NOMO-1 treated with dmso at 0.1 percent for 144 hours (cell line): ENCODE results near the gene EPHA6.
"Not testable (repeated sequence)": the region's sequence is repeated elsewhere in the genome, so short reads cannot be mapped to it uniquely, and the experiment has no call there.

Experiments used
- DNase-seq: peaks from one replicate; lab custom pipeline; 2025; ENCODE audit not compliant: unreplicated experiment; lab: John Stamatoyannopoulos, UW

Gene EPHA6

DNA sequence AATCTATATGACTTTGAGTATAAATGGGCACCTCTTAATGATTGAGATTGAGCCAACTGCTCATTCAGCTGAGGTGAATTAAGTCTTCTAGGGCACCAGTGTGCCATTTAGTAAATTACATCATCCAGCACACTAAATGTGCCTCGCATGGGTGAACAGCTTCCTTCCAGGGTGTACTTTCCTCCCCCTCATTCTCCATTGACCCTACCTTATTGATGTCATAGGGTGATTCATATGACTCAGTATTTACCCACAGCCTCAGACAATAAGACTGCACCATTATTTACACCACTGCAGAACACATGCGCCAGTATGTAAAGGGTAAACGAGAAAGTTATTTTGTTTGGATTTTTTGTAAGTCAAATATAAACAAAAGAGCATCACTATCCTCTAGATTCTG is 765.0 kb downstream of the EPHA6 start:
- DNase-seq = no peak

DNA sequence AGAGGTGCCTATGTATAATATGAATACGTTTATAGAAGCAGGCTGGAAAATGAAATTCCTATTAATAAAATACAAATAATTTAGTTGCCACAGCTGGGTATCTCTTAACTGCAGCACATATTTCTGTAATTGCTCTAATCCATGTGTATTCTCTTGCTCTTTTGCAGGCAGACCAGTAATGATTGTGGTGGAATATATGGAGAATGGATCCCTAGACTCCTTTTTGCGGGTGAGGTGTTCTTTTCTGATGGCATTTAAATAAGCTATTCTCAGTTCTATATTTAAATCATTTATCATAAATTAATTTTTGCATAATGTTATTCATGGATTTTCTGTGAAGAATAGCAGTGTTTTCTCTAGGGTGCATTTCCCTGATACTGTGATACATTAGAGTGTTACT is 796.2 kb downstream of the EPHA6 start:
- DNase-seq = no peak

DNA sequence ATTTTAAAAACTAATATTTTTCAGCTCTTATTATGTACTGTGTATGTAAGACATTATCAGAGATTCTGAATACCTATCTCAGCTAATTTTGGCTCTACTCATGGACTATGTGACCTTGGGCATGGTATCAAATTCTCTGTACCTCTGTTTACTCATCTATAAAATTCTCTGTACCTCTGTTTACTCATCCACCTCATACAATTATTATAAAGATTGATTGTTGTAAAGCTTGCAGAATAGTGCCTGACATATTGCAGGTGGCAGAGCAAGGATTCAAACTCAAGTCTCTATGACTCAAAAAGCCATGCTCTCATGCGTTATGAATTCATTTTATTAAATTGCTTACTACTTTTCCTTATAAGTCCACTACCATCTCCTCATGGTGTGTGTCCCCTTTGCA is 798.2 kb downstream of the EPHA6 start:
- DNase-seq = no peak

DNA sequence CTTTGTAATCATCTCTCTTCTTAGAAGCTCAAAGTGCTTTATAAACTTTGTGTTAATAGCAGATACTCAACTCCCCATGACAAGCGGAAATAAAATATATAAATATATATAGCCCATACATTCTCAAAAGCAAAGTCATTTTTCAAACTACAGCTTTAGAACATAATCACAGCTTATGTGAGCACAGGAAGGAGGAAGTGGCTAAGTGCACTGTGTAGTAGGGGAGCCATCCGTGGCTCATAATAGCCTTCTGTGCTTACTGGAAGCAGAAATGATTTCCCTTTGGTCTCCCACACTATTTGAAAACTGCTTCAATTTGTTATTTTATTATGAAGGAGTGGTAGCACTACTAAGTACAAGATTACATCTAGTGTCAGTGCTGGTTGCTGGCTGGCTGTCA is 798.7 kb downstream of the EPHA6 start:
- DNase-seq = no peak

DNA sequence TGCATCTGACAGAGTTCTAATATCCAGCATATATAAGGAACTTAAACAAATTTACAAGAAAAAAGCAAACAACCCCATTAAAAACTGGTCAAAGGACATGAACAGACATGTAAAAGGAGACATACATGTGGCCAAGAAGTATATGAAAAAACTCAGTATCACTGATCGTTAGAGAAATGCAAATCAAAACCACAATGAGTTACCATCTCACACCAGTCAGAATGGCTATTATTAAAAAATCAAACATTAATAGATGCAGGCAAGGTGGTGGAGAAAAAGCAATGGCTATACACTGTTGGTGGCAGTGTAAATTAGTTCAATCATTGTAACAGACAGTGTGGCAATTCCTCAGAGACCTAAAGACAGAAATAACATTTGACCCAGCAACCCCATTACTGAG is 806.1 kb downstream of the EPHA6 start:
- not testable (repeated sequence) for DNase-seq

DNA sequence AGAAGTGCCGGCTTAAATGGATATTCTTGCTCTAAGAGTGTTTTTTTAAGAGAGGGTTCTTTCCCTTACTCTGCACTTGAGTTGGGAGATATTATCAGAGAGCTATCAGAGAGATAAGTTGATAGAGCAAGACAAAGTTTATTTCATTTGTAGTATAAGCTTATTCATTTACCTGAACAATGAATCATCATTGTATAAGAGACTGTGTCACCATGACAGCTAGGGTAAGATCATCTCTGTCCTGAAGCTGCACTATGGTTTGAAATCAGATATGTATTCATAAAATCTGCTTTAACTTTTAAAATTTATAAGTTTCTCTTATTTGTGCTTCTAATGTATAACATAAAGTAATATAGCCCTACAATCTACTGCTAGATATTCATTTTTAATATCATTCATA is 822.1 kb downstream of the EPHA6 start:
- no peak for DNase-seq

DNA sequence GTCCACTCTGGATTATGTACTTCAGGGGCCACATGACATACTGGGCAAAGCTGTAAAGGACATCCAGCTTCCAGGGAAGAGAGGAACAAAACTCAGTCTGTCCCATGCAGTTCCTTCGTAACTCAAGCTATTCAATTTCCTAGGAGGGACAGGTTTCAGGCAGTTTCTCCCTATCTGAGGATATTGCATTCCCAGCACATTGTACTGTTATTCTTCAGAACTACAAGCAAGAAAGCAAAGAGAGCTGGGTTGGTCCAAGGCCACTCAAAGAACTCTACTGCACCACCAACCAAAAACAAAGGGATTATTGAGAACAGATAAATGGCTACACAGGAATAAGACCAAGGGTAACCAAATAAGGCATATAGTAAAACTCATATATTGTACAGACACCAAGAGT is 832.5 kb downstream of the EPHA6 start:
- no peak for DNase-seq

DNA sequence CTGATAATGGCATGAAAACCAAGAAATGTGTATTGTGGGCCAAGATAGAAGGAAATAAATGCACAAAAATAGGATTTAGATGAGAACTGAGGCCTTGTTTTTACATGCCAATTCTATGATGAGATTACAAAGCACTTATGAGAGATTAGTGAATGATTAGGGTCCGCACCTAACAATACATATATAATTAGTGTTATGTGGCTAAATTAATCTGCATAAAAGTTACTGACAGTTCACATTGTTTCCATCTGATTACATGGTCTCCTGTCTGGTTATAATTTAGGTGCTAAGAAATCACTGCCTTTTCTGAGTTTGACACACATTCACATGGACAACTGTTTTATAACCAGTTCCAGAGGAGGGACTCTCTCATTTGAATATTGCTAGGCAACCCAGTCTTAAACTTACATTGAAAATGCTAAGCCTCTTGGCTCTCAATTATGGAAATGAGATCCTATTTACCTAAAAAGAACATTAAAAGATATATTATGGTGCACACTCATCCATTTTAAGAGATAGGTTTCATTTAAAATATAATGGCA is 833.1 kb downstream of the EPHA6 start:
- no peak for DNase-seq

DNA sequence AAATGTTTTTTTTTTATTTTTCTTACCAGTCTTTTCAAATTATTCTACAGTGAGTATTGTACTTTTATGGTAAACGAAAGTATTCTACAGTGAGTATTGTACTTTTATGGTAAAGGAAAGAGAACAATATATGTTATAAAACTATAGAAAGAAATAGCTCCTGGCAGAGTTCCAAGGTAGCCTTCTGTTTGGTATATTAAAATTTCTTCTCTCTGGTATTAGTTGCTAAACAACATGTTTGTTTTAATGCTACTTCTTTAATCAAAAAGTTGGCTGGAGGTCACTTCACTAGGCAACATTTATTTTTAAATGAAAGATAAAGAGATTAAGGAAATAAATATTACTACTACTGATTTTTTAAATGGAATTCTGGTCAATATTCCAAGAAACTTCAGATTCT is 841.6 kb downstream of the EPHA6 start:
- no peak for DNase-seq

DNA sequence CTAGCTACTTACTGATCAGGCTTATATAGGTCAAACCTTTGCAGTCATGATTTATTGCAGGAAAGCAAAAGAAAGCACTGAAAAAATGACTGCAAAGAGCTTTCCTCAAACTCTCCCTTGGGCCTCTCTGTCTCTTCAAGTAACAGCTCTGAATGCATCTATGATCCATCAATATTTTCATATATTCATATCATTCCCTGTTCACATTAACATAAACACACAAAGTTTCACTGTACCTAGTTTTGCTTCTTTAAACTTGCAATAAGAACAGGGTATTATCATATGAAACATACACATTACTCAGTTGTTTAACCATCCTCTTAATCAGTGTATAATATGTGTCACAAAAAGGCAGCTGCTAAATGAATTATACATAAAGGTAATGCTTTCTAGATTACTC is 842.2 kb downstream of the EPHA6 start:
- DNase-seq = no peak

DNA sequence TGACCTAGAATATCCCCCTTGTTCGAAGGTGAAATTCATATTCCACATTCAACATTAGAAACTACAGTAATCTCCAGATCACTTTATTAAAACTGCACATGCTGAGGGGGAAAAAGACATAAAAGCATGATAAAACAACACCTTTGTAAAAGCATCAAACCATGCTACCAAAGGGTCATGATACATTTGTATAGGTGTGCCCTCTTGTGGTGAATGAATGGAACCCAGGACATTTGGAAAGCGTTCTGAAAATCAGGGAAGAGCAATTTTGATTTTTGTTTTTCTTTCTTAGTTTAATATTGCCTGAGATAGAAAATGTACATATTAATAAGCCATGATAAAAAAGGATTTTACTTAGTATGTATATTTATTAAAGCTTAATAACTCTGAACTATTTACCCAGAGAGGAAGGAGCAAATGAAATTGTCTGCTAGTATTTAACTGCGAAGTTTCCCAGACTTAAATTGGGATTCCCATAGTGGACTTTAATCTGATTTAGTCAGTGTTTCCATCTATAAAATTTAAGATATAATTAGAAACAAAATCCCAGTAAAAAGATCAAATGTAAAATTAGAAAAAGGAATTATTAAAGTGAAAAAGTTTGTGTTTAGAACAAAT is 844.4 kb downstream of the EPHA6 start:
- DNase-seq = no peak

DNA sequence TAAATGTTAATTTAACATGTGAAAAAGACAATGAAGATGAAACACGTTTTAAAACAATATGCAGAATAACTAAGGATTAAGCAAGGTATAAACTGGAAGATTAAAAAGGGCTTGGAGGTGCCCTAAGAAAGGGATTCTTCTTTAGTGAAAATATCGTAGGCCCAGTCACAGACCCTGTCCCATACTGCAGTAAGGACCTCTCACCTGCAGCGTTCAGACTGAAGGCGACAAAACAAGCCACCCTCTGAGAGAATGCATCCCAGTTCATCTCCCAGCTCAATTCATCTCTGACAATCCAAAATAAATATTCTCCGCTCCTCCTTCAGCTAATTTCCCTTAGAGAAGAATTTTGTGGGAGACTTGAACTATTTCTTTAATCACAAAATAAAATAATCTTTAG is 847.9 kb downstream of the EPHA6 start:
- no peak for DNase-seq

DNA sequence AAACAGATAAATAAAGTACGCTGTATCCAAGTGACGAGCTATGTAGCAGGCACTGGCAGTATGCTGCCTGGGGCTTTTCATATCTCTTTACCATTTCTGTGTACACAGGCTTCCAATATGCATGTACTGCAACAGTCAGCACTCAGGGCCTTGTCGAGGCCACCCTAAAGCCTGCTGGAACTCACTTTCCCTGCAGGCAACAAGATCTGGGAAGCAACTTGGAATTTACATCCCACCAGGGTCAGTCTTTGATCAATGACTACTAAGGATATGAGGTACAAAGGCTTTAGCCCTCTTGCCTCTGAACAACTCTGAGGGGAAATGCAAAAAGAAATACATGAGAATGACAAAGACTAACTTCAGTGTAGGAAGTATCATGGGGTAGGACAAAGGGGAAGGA is 848.4 kb downstream of the EPHA6 start:
- no peak for DNase-seq

DNA sequence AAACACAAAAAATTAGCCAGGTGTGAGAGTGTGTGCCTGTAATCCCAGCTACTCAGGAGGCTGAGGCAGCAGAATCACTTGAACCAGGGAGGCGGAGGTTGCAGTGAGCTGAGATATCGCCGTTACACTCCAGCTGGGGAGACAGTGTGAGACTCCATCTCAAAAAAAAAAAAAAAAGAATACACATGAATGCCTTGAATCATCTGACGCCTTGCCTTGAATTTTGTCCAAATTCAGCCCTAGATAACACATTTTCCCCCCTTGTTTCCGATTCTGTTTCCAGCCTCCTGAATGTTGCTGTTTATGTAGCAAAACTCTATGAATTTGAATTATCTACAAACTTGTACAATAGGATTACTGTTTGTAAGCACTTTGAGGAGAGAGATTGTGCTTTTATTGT is 851.5 kb downstream of the EPHA6 start:
- DNase-seq = no peak

DNA sequence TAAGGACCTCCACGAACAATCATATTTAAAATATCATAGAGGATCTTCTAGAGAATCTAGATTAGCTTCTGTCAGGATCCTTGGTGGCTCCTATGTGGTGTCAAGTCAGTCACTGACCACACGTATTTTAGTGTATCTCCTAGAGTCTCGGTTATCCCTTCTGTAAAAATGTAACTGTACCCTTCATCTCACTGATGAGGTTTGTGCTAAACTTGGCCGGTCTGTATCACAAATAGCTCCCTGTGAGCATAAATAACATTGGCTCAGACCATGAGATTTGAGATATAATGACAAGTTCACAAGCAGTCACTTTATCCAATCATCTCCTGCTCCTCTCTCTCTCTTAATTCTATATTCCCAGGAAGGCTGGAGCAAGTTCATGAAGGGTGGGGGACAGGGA is 856.6 kb downstream of the EPHA6 start:
- no peak for DNase-seq

DNA sequence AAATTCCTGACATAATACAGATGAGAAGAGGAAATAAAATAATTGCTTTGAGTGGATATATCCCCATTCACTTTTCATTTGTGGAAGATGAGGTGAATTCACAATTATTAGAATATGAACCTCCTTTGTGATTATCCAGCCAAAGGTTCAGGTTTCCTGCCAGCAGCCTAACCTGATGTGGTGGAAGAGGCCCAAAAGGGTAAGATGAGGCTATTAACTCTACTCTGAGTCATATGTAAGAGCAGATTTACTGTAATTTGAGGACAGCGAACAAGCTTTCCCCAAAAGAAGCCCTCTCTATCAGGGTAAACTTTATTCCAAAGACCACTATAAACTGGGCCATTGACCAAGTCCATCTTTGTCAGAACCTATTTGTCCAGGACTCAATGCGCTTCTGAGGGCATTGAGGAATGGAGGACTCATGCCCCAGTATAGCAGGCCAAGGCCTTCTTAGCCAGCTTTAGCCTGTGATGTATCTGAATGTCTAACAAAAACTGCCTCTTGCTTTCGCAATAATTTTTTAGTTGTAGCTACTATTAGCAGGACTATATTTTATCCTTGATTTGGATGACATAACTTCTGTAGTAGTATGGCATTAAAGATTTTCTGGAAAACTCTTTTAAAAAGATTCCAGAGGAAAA is 859.1 kb downstream of the EPHA6 start:
- DNase-seq = no peak

DNA sequence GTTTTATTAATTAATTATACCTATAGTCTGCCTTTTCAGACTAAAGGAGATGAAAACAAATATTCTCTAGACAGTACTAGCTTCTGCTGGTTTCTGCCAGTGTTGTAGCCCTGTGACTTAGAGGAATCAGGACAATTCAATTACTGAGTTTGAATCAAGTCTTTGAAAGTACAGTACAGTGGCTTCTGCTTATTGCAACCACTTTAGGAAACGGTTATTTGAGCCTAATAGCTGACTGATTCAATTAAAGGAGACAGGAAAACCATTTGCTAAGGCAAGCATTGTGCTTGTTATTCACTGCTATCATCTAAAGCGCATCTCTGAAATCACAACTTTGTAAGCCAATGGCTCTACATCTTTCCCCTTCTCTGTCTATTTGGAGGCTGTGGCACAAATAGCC is 860.1 kb downstream of the EPHA6 start:
- no peak for DNase-seq

DNA sequence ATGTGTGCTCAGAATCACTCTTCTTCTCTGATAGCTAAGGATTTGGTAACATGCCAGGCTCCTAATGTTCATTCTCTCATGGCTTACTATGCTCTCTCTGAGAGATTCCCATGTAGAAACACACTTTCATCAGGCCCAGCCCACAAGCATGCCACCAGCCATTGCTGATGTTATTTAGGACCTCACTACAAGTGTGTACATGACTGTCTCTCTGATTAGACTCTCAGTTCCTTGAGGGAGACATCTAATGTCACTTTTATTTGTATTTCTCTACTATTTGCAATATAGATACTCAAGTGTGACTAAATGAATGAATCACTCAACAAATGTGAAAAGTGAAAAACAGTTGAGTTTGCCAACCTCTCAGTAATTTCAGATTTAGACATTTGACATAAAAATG is 865.8 kb downstream of the EPHA6 start:
- no peak for DNase-seq

DNA sequence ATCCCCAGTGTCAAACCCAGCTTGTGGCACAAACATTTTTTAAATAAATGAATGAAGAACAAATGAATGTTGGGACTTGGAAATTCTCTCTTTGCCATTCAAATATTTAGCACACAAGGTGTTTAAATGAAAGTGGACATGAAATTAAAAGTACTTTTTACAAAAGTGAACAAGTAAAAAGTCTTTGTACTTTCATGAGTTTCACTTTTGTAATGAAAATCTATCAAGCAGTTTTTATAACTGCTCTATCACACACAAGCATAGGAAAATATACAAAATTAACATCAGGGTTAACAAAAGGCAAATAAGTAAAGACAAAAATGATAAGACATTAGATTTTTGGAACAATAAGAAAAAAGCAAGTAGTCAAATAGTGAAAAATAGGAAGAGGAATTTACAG is 866.3 kb downstream of the EPHA6 start:
- DNase-seq = no peak

DNA sequence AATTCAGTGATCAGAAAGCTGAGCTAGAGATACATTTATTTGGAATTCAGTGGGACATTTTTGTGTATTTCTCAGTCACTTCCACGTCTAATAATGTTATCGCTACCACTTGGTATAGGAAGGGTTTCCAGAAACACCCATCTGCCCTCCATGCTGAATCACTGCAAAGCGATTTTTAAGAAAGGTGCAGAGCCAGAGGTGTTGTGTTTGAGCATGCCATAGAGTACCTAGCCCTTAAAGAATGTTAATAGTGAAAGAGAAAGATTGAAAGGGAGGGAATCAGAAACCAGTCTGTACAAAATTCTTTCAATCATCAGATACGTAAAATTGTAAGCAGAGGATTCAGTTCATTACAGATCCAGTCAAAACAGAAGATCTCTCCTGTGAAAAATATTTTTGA is 870.1 kb downstream of the EPHA6 start:
- no peak for DNase-seq

DNA sequence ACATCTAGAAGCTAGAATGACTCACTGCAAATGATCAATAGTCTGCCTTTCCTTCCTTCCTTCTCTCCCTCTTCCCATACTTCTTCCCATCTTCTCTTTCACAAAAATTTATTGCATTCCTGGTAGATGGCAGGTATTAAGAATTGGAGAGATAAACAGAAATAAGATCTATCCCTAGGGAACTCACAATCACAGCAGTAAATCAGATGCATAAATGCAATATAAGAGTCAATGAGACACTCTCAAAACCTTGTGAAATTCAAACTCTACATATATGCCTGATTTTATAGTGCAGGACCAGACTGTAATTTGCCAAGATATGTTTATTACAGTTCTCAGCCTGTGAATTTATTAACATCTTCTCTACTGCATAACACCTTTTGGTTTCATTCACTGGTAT is 871.9 kb downstream of the EPHA6 start:
- no peak for DNase-seq

DNA sequence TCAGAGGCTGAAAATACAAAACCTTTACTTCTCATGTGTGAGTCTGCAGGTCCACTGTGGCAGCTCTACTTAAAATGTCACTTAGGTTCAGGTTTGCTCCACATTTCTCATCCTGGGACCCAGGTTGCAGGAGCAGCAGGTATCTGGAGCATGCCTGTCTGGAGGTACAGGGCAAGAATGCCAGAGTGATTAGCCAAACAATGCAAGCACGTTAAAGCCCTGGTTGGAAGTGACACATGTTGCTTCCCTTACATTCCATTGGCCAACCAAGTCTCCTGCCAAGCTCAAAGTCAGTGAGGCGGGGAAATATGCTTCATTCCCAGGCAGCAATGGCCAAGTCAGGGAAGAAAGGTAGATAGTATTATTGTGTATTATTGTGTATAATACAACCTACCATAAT is 873.3 kb downstream of the EPHA6 start:
- DNase-seq = no peak

DNA sequence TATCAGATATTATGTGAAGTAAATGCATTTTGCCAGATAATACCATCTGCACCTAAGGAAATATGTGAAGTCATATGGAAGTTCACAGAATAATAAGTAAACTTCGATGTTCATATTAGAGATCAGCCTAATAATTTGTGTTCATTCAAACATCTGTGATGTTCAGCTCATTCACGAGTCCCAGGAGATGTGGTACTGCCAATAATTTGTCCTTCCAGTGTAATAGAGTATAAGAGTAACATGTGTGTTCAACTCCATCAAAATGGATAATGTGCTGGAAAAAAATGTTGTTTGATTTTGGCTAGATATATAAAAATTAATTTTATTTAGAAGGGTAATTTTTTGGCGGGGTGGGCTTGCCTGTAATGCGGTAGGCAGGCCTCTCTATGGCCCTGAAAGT is 874.7 kb downstream of the EPHA6 start:
- DNase-seq = no peak
